Fibroblast of upper back skin (primary cell): Measurements from ENCODE around the gene KIAA0753.
A peak's percentile ranks its signal among the peaks of the same experiment; 100 is the strongest.

ENCODE experiments used
- DNase-seq: peaks from one replicate; pipeline ENCODE4 v3.0.0-alpha.2; 2013

KIAA0753 gene

GRCh38 chr17:6639586-6640535 is 650 bp downstream of the KIAA0753 start:
- DNase-seq = peak; percentile 31

GRCh38 chr17:6639014-6639585 is 1.4 kb downstream of the KIAA0753 start:
- DNase-seq = no peak

- no peak for DNase-seq
Measured at GRCh38 chr17:6638046-6638908, 2.2 kb downstream of the KIAA0753 start.

- no peak for DNase-seq
Measured at GRCh38 chr17:6637458-6637840, 3.1 kb downstream of the KIAA0753 start.

GRCh38 chr17:6636616-6637457 is 3.7 kb downstream of the KIAA0753 start:
- DNase-seq = no peak

- no peak for DNase-seq
Measured at GRCh38 chr17:6636105-6636504, 4.4 kb downstream of the KIAA0753 start.

GRCh38 chr17:6633263-6633662 is 7.2 kb downstream of the KIAA0753 start:
- DNase-seq = no peak

- DNase-seq = no peak
Measured at GRCh38 chr17:6632530-6632929, 8.0 kb downstream of the KIAA0753 start.

- no peak for DNase-seq
Measured at GRCh38 chr17:6630390-6630789, 10.1 kb downstream of the KIAA0753 start.

GRCh38 chr17:6627019-6627418 is 13.5 kb downstream of the KIAA0753 start:
- DNase-seq = no peak

- DNase-seq = no peak
Measured at GRCh38 chr17:6626616-6627015, 13.9 kb downstream of the KIAA0753 start.

GRCh38 chr17:6623941-6624340 is 16.6 kb downstream of the KIAA0753 start:
- DNase-seq = no peak

GRCh38 chr17:6611231-6611630 is 29.3 kb downstream of the KIAA0753 start:
- no peak for DNase-seq

- DNase-seq = no peak
Measured at GRCh38 chr17:6610011-6610410, 30.5 kb downstream of the KIAA0753 start.

GRCh38 chr17:6608321-6608720 is 32.2 kb downstream of the KIAA0753 start:
- DNase-seq = no peak

- DNase-seq = no peak
Measured at GRCh38 chr17:6605142-6605541, 35.4 kb downstream of the KIAA0753 start.

- DNase-seq = no peak
Measured at GRCh38 chr17:6603744-6604325, 36.7 kb downstream of the KIAA0753 start.

GRCh38 chr17:6602141-6602540 is 38.4 kb downstream of the KIAA0753 start:
- DNase-seq = no peak

GRCh38 chr17:6599364-6599763 is 41.1 kb downstream of the KIAA0753 start:
- no peak for DNase-seq

GRCh38 chr17:6597727-6598126 is 42.8 kb downstream of the KIAA0753 start:
- DNase-seq = no peak

GRCh38 chr17:6596941-6597340 is 43.6 kb downstream of the KIAA0753 start:
- DNase-seq = no peak

- DNase-seq = no peak
Measured at GRCh38 chr17:6596511-6596910, 44.0 kb downstream of the KIAA0753 start.
